LNCaP clone FGC (cell line): ENCODE data around the gene MYCBP2.

Source experiments
- DNase-seq: peaks from one replicate; pipeline ENCODE4 v3.0.0-alpha.2; 2011; ENCODE audit warnings: low read depth
- H3K4me3 ChIP-seq: 2 replicates; pipeline ENCODE4 v1.5.1; 2011; ENCODE audit warnings: mild to moderate bottlenecking, low read depth, low read length, control low read depth
- TF ChIP-seq, protein P1 (sequence below): IDR thresholded peaks from 2 replicates; pipeline ENCODE4 v1.5.1; 2012; ENCODE audit warnings: mild to moderate bottlenecking; ENCODE audit not compliant: control insufficient read depth, insufficient read depth; ENCODE audit errors: extremely low read depth

Gene MYCBP2

DNA sequence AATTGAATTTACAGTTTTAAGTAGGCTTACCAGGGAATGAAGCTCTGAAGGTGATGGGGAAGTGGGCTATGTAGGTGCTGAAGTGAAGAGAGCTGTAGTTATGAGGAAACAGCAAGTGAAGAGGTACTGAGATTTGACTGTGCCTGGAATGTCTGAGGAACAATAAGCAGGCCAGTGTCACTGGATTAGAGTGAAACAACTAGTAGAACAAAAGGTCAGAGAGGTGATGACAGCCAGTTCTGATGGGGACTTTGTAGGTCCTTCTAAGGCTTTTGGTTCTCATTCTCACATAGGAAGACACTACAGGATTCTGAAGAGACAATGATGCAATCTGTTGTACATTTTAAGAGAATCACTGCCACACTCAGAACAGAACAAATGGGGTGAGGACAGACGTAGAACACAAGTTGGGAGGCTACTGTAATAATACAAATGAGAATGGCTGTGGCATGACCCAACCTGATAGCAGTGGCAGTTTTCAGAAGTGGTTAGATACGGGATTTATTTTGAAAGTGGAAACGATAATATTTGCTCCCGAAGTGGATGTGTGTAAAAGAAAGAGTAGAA is 130.8 kb downstream of the MYCBP2 start:
- TF ChIP-seq, protein P1, sequence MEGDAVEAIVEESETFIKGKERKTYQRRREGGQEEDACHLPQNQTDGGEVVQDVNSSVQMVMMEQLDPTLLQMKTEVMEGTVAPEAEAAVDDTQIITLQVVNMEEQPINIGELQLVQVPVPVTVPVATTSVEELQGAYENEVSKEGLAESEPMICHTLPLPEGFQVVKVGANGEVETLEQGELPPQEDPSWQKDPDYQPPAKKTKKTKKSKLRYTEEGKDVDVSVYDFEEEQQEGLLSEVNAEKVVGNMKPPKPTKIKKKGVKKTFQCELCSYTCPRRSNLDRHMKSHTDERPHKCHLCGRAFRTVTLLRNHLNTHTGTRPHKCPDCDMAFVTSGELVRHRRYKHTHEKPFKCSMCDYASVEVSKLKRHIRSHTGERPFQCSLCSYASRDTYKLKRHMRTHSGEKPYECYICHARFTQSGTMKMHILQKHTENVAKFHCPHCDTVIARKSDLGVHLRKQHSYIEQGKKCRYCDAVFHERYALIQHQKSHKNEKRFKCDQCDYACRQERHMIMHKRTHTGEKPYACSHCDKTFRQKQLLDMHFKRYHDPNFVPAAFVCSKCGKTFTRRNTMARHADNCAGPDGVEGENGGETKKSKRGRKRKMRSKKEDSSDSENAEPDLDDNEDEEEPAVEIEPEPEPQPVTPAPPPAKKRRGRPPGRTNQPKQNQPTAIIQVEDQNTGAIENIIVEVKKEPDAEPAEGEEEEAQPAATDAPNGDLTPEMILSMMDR, result no peak
- no peak overlapping the region for H3K4me3 ChIP-seq
- DNase-seq, result no peak

DNA sequence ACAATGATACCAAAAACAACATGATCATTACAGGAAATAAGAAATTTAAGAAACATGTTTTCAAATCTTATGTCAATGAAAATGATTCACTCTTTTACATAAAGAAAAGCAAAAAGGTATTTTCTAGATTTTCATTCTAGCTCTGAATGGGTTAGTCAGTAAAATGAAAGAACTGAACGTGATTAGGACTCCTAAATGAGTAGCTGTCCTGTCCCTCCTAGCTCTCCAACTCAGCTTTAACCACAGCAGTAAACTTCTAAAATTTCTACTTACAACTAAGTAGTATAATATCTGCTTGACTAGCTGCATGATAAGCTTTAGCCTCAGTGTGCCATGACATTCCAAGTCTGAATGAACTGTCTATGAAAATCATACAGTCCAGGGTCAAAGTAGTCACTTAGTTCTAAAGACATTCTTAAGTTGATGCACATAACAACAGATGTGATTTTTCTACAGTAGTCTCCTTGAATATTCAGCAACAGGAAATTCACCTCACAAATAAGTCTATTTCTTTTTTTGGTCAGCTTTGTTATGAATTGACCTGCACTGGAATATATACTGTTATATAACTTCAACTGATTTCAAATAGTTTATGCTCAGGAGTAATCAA is 136.4 kb downstream of the MYCBP2 start:
- no peak overlapping the region for H3K4me3 ChIP-seq
- DNase-seq, result no peak
- TF ChIP-seq, protein P1, result no peak

DNA sequence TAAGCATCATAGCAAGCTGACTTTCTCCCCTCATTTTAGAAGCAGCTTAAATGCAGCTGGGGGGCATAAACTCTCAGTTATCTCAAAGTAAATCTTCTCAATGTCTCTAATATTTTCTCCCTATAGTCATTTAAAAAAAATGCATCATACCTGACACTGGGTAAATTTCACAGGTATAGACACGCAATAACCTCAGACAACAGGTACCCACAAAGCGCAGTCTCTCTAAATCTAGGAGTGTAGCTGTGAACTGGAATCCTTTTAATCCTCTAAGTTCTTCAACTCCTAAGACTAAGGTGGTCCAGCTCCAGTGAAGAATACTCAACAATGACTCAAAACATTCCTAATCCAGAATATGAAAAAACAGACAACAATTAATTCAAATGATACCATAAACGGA is 141.2 kb downstream of the MYCBP2 start:
- TF ChIP-seq, protein P1, result no peak
- H3K4me3 ChIP-seq, result no peak overlapping the region
- DNase-seq, result no peak

DNA sequence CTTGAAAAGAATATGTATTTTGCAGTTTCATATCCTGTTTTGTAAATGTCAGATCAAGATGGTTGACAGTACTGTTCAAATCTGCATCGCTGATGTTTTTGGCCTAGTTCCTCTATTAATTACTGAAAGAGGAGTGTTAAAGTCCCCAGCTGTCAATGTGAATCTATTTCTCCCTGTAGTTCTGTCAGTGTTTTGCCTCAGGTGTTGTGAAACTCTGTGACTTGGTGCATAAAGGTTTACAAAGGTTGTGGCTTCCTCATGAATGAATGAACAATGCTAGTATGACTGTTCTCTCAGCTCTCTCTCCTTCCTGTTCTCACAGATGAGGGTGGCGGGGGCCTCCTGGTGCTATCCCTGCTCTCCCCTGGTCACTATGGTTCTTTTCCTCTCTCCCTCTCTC is 142.4 kb downstream of the MYCBP2 start:
- no peak overlapping the region for H3K4me3 ChIP-seq
- no peak for DNase-seq
- TF ChIP-seq, protein P1, result no peak

DNA sequence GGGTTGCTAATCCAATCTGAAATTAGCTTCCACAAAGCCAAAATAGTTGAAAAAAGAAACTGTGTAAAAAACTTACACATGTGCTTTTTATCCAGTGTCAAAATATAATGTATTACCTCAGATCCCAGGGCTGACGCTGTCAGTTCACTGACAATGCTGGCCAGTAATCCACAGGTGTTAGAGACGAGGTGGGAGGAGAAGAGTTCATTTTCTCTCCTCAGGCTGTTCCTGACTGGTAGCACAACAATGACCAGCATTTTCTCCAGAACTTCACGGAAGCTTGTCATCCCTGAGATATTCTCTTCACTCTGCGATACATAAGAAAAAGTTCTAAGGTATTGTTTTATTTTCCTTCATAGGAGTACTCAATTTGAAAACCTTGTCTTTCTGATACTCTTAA is 146.9 kb downstream of the MYCBP2 start:
- TF ChIP-seq, protein P1, result no peak
- no peak overlapping the region for H3K4me3 ChIP-seq
- no peak for DNase-seq

DNA sequence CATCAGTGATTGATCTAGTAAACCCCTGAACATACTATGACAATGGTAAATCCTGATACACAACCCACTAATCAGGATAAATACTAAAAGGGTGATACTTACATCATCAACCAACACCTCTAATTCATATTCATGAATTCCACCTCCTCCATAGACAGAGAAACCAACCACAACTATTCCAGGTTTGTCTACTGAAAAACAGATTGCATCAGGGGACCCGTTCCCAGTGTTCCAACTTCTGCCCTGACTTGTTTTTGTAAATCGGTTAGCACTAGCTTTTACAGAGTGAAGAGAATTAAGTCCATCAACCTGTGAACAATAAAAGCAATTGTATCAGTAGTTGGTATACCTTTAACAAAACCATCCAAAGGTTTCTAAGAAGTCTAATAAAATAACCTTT is 149.2 kb downstream of the MYCBP2 start:
- no peak for DNase-seq
- no peak overlapping the region for H3K4me3 ChIP-seq
- TF ChIP-seq, protein P1, result no peak

DNA sequence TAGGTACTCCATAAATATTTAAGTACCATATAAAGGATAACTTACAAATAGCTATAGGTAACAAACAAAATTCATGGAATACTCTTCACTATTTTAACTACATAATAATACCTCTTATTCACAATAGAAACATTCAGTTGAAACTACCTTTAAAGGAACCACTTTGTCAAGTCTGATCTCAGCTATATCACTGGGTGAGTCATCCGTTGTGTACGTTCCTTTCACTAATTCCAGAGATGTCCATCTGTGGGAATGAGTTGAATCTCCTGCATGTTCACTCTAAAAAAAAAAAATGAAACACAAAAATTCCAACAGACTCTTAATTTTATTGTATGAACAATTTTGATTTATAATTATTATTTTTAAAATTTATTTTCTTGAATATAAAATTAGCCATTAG is 150.5 kb downstream of the MYCBP2 start:
- no peak overlapping the region for H3K4me3 ChIP-seq
- DNase-seq, result no peak
- TF ChIP-seq, protein P1, result no peak
